CD4-positive, alpha-beta T cell (primary cell): ENCODE data around the gene PDXK. TPM values are rescaled to one million over a fixed set of nuclear protein-coding genes. Genes with fewer than 3 reads are reported as not detected.

Experiments
- ATAC-seq: fragments of 200-7000 bp; cut with Tn5 transposase; one replicate; pipeline ENCODE4 v1.10.0; 2022; ENCODE audit warnings: mild to moderate bottlenecking; ENCODE audit not compliant: poor library complexity
- CTCF ChIA-PET: fragments of 350-600 bp; sonication (Branson Sonifier 250); formaldehyde crosslinking; loops from one replicate; lab custom pipeline; 2021; ENCODE audit warnings: antibody characterized with exemption, inconsistent platforms; lab: Charles Lee
- POLR2A ChIA-PET: fragments of 350-600 bp; sonication (Branson Sonifier 250); formaldehyde crosslinking; loops from one replicate; lab custom pipeline; 2021; ENCODE audit warnings: antibody characterized with exemption, inconsistent platforms; lab: Charles Lee
- DNase-seq, 14 experiments: peaks; one replicate each; pipeline ENCODE4 v3.0.0-alpha.2; 2013 to 2020; ENCODE audit warnings: mixed read lengths in 2 of 14
- H3K27ac ChIP-seq, 2 donors: one replicate each; pipeline versions ENCODE4 v1.5.1 to v1.7.0; 2013; ENCODE audit warnings: low read length in 2 of 2, low read depth in 1 of 2, mild to moderate bottlenecking in 1 of 2
- H3K27me3 ChIP-seq, 2 experiments: 1 replicate in 1 of 2; 2 replicates in 1 of 2; pipeline versions ENCODE4 v1.6.1 to v1.7.0; 2013; ENCODE audit warnings: low read length in 2 of 2, control low read depth in 1 of 2, mild to moderate bottlenecking in 1 of 2, moderate library complexity in 1 of 2; ENCODE audit not compliant: insufficient read depth in 2 of 2, control insufficient read depth in 1 of 2
- H3K36me3 ChIP-seq: one replicate; pipeline ENCODE4 v1.6.1; 2013; ENCODE audit warnings: low read length, control low read depth; ENCODE audit not compliant: insufficient read depth
- H3K4me1 ChIP-seq: one replicate; pipeline ENCODE4 v1.6.1; 2013; ENCODE audit warnings: low read length, control low read depth; ENCODE audit not compliant: insufficient read depth
- H3K4me3 ChIP-seq: one replicate; pipeline ENCODE4 v1.5.1; 2013; ENCODE audit warnings: mild to moderate bottlenecking, low read length, moderate library complexity
- H3K9me3 ChIP-seq, 2 experiments: 1 replicate in 1 of 2; 2 replicates in 1 of 2; pipeline versions ENCODE4 v1.6.1 to v1.7.0; 2013; ENCODE audit warnings: low read length in 2 of 2, mild to moderate bottlenecking in 2 of 2, control low read depth in 1 of 2, moderate library complexity in 1 of 2; ENCODE audit not compliant: control insufficient read depth in 1 of 2, insufficient read depth in 1 of 2
- H3K27ac Mint-ChIP-seq: one replicate; pipeline ENCODE4 v1.8.0; 2020; ENCODE audit warnings: mixed read lengths
- H3K27me3 Mint-ChIP-seq: one replicate; pipeline ENCODE4 v1.8.0; 2021; ENCODE audit warnings: mixed read lengths
- H3K36me3 Mint-ChIP-seq: one replicate; pipeline ENCODE4 v1.8.0; 2021; ENCODE audit warnings: low read depth, mixed read lengths
- H3K4me1 Mint-ChIP-seq: one replicate; pipeline ENCODE4 v1.8.0; 2021; ENCODE audit warnings: low read depth, mixed read lengths
- H3K4me3 Mint-ChIP-seq: one replicate; pipeline ENCODE4 v1.8.0; 2020; ENCODE audit warnings: mild to moderate bottlenecking, mixed read lengths
- H3K9me3 Mint-ChIP-seq: one replicate; pipeline ENCODE4 v1.8.0; 2020; ENCODE audit warnings: mixed read lengths
- CTCF ChIP-seq: fragments of 200-600 bp; IDR thresholded peaks from one replicate; pipeline ENCODE4 v1.8.0; 2022; ENCODE audit warnings: antibody characterized with exemption, mild to moderate bottlenecking
- intact Hi-C, 2 experiments: fragments of 100-400 bp; cut with DNase I in 1 of 2; cut with micrococcal nuclease in 1 of 2; formaldehyde crosslinking; loops; one replicate each; pipeline versions ENCODE4 v1.15.1 to v1.9.0; 2023 to 2025; cut with DNase I, micrococcal nuclease
- total RNA-seq, 174 experiments: library from RNA in 2 of 174; stranded (reverse) in 2 of 174; gene quantifications; one replicate each; pipeline ENCODE4 v1.2.3 and lab custom pipeline; 2021 to 2026

Gene PDXK
- total RNA-seq, 2 experiments from 2014 or later, result 74.8 to 77.0 TPM

- no peaks in the 10 kb centered on the region for H3K27me3 ChIP-seq
- no peak overlapping the region for H3K27ac ChIP-seq
- no peak for ATAC-seq
- POLR2A ChIA-PET, result no interaction called here
- H3K9me3 ChIP-seq, result no peaks in the 10 kb centered on the region
- H3K4me3 ChIP-seq, result no peak overlapping the region
- intact Hi-C loops, result loop anchor here in 1 of 2 experiments (10.0 kb wide), 1 partner anchor 56 kb away; no protein-coding TSS in a partner anchor
- no peaks in the 10 kb centered on the region for H3K4me1 ChIP-seq
- no peaks in the 10 kb centered on the region for H3K9me3 Mint-ChIP-seq
- peaks cover 86% of the 10 kb centered on the region for H3K36me3 Mint-ChIP-seq
- CTCF ChIA-PET, result no interaction called here
- DNase-seq, result no peak
- H3K36me3 ChIP-seq, result peaks cover 95% of the 10 kb centered on the region
- TF ChIP-seq CTCF, result no peak
- H3K4me1 Mint-ChIP-seq, result no peaks in the 10 kb centered on the region
- H3K4me3 Mint-ChIP-seq, result no peak overlapping the region
- H3K27ac Mint-ChIP-seq, result no peak overlapping the region
- H3K27me3 Mint-ChIP-seq, result no peaks in the 10 kb centered on the region
These were observed 30.0 kb upstream of the PDXK start for GRCh38 chr21:43688906-43689305.

DNA sequence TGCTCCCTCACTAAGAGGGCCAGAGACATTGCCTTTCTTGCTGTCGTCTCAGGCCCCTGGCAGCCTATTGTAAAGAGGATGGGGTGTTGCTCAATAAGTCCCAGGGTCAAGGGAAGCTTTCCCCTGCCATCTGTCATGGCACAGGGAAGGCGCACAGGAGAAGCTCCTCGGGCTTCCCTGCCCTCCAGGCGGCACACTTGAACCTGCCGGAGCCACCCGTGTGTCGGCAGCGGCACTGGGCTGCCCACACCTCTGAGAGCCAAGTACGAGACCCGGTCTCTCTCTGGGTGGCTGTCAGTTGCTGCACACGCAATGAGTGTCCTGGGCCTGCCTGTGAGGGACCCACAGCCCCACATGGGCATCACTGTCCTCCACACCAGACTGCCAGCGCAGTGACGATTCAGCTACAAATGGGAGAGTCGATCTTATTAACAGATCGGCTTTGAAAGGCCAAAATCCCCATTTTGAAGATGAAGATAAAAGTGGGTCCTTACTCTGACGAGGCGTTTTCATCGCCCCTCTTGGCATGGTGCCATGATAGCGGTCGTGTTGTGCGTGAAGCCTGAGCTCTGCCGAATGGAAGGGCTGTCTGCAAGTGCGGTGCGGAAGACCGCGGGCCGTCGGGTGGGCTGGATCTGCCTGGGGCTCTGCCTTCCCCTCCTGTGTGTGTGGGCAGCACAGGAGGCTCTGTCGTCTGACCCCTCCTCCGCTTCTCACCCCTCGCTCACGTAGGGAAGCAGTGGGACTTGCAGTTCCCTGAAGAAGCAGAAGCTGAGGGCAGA lies 29.2 kb upstream of the PDXK start:
- no peaks in the 10 kb centered on the region for H3K27me3 Mint-ChIP-seq
- H3K4me1 Mint-ChIP-seq, result no peaks in the 10 kb centered on the region
- TF ChIP-seq CTCF, result no peak
- Histone ChIP-seq H3K36me3 (peaks cover 97% of the 10 kb centered on the region), H3K27ac (no peak overlapping the region), H3K4me1 (no peaks in the 10 kb centered on the region), H3K4me3 (no peak overlapping the region), H3K27me3 (no peaks in the 10 kb centered on the region), H3K9me3 (no peaks in the 10 kb centered on the region)
- POLR2A ChIA-PET, result no interaction called here
- DNase-seq (no peak), ATAC-seq (no peak)
- CTCF ChIA-PET, result no interaction called here
- intact Hi-C loops, result loop anchor here in 1 of 2 experiments (10.0 kb wide), 1 partner anchor 55 kb away; no protein-coding TSS in a partner anchor
- peaks cover 87% of the 10 kb centered on the region for H3K36me3 Mint-ChIP-seq
- no peak overlapping the region for H3K4me3 Mint-ChIP-seq
- H3K27ac Mint-ChIP-seq, result no peak overlapping the region
- no peaks in the 10 kb centered on the region for H3K9me3 Mint-ChIP-seq

DNA sequence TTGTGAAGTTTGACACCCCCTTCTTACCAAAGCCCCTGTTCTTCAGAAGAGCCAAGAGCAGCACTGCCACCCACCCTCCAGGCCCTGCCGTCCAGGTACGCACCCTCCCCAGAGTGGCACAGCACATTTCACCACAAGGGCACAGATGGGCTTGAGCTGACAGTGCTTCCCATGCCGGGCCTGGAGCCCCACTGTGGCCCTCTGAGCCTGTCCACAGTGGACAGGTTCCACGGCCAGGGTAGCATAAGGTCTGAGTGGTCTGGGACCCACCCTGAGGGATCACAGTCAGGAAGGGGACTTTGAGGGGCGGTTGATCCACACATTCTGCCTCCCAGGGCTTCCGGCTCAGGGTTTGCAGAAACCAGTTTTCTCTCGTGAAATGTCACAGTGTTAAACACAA lies 28.6 kb upstream of the PDXK start:
- H3K27ac ChIP-seq, result no peak overlapping the region
- DNase-seq (no peak), ATAC-seq (no peak)
- Mint-ChIP-seq H3K9me3 (no peaks in the 10 kb centered on the region), H3K27me3 (no peaks in the 10 kb centered on the region), H3K4me3 (no peak overlapping the region), H3K4me1 (no peaks in the 10 kb centered on the region), H3K36me3 (peaks cover 87% of the 10 kb centered on the region), H3K27ac (no peak overlapping the region)
- POLR2A ChIA-PET, result no interaction called here
- intact Hi-C loops, result no loop called here
- H3K4me3 ChIP-seq, result no peak overlapping the region
- no peaks in the 10 kb centered on the region for H3K27me3 ChIP-seq
- H3K36me3 ChIP-seq, result peaks cover 97% of the 10 kb centered on the region
- H3K4me1 ChIP-seq, result no peaks in the 10 kb centered on the region
- no peak for TF ChIP-seq CTCF
- CTCF ChIA-PET, result no interaction called here
- H3K9me3 ChIP-seq, result no peaks in the 10 kb centered on the region
